Neural cell (in vitro differentiated cells): ENCODE results near the gene NRG3. TPM values are rescaled to one million over a fixed set of nuclear protein-coding genes. Genes with fewer than 3 reads are reported as not detected.
A peak's percentile ranks its signal among the peaks of the same experiment; 100 is the strongest.

Source experiments
- H2AFZ ChIP-seq: fragments of 200-600, 300-800 bp; sonication (generic), shearing (Covaris generic); 2 replicates; pipeline ENCODE4 v1.6.0; 2014; ENCODE audit warnings: low read depth, mild to moderate bottlenecking, antibody characterized with exemption, low read length, moderate library complexity
- H3F3A ChIP-seq: fragments of 200-600 bp; shearing (Covaris generic); 2 replicates; pipeline ENCODE4 v1.6.1; 2016; ENCODE audit warnings: mild to moderate bottlenecking, moderate library complexity, mixed read lengths, antibody characterized with exemption, low read length; ENCODE audit not compliant: insufficient read depth, poor library complexity, severe bottlenecking
- H3K27ac ChIP-seq: fragments of 200-600, 300-800 bp; sonication (generic), shearing (Covaris generic); 2 replicates; pipeline ENCODE4 v1.5.1; 2014; ENCODE audit warnings: mild to moderate bottlenecking, low read length, moderate library complexity
- H3K27me3 ChIP-seq: fragments of 300-800, 200-600 bp; sonication (generic), shearing (Covaris generic); 2 replicates; pipeline ENCODE4 v1.6.0; 2014; ENCODE audit warnings: mild to moderate bottlenecking, low read depth, low read length, moderate library complexity; ENCODE audit not compliant: insufficient read depth
- H3K36me3 ChIP-seq: fragments of 300-800, 200-600 bp; sonication (generic), shearing (Covaris generic); 2 replicates; pipeline ENCODE4 v1.5.1; 2014; ENCODE audit warnings: mild to moderate bottlenecking, antibody characterized with exemption, low read length, moderate library complexity; ENCODE audit not compliant: insufficient read depth
- H3K4me2 ChIP-seq: fragments of 300-800, 200-600 bp; sonication (generic), shearing (Covaris generic); 2 replicates; pipeline ENCODE4 v1.6.0; 2014; ENCODE audit warnings: mild to moderate bottlenecking, low read length
- H3K4me3 ChIP-seq: fragments of 300-800, 200-600 bp; sonication (generic), shearing (Covaris generic); 2 replicates; pipeline ENCODE4 v1.5.1; 2014; ENCODE audit warnings: mild to moderate bottlenecking, low read length, moderate library complexity
- H3K79me2 ChIP-seq: fragments of 200-600 bp; shearing (Covaris generic); replicated peaks from 2 replicates; pipeline ENCODE4 v1.6.0; 2014; ENCODE audit warnings: mild to moderate bottlenecking, low read length, moderate library complexity; ENCODE audit not compliant: insufficient read depth
- H3K9ac ChIP-seq: fragments of 300-800, 200-600 bp; sonication (generic), shearing (Covaris generic); 2 replicates; pipeline ENCODE4 v1.6.1; 2016; ENCODE audit warnings: mild to moderate bottlenecking, low read length, mixed read lengths
- H3K9me2 ChIP-seq: fragments of 200-600 bp; shearing (Covaris generic); 2 replicates; pipeline ENCODE4 v1.6.1; 2016; ENCODE audit warnings: mild to moderate bottlenecking, low read length, mixed read lengths; ENCODE audit not compliant: insufficient read depth
- H3K9me3 ChIP-seq: fragments of 200-600, 300-800 bp; sonication (generic), shearing (Covaris generic); 2 replicates; pipeline ENCODE4 v1.6.1; 2016; ENCODE audit warnings: mild to moderate bottlenecking, mixed run types, low read length, moderate library complexity, mixed read lengths
- H4K20me1 ChIP-seq: fragments of 200-600 bp; shearing (Covaris generic); 2 replicates; pipeline ENCODE4 v1.6.1; 2016; ENCODE audit warnings: mild to moderate bottlenecking, mixed run types; ENCODE audit not compliant: insufficient read depth
- EP300 ChIP-seq: fragments of 450-650 bp; conservative IDR thresholded peaks from 2 replicates; pipeline ENCODE4 v1.6.1; 2014; ENCODE audit warnings: antibody characterized with exemption, mild to moderate bottlenecking, moderate library complexity; ENCODE audit not compliant: poor library complexity, severe bottlenecking
- EZH2 ChIP-seq: fragments of 200-600, 300-800 bp; shearing (Covaris generic), sonication (generic); IDR thresholded peaks from 2 replicates; pipeline ENCODE4 v1.6.1; 2014; ENCODE audit warnings: antibody characterized with exemption, low read length, borderline replicate concordance, mild to moderate bottlenecking; ENCODE audit not compliant: insufficient read depth, poor library complexity, severe bottlenecking
- MXI1 ChIP-seq: fragments of 450-650 bp; conservative IDR thresholded peaks from 2 replicates; pipeline ENCODE4 v1.6.1; 2014; ENCODE audit warnings: antibody characterized with exemption, mild to moderate bottlenecking; ENCODE audit not compliant: poor library complexity, severe bottlenecking
- POLR2AphosphoS5 ChIP-seq: IDR thresholded peaks from 2 replicates; pipeline ENCODE4 v1.6.1; 2012
- RAD21 ChIP-seq: fragments of 450-650 bp; conservative IDR thresholded peaks from 2 replicates; pipeline ENCODE4 v1.6.1; 2014; ENCODE audit warnings: antibody characterized with exemption, mild to moderate bottlenecking, moderate library complexity
- SMC3 ChIP-seq: fragments of 450-650 bp; conservative IDR thresholded peaks from 2 replicates; pipeline ENCODE4 v1.6.1; 2014; ENCODE audit warnings: antibody characterized with exemption, mild to moderate bottlenecking, moderate library complexity; ENCODE audit not compliant: poor library complexity
- TAF1 ChIP-seq: IDR thresholded peaks from 2 replicates; pipeline ENCODE4 v1.6.1; 2012; ENCODE audit warnings: low read depth
- polyA plus RNA-seq: library from polyadenylated mRNA; depleted of rRNA; stranded (reverse); fragments of >200 nt; gene quantifications from 2 replicates; pipeline ENCODE4 v1.2.3, GENCODE V29; 2014
- TF ChIP-seq, protein P1 (sequence below): fragments of 450-650 bp; IDR thresholded peaks from 2 replicates; pipeline ENCODE4 v1.5.1; 2014; ENCODE audit warnings: antibody characterized with exemption, mild to moderate bottlenecking, moderate library complexity; ENCODE audit not compliant: poor library complexity, severe bottlenecking
- TF ChIP-seq, protein P2 (sequence below): IDR thresholded peaks from 2 replicates; pipeline ENCODE4 v1.6.1; 2012; ENCODE audit warnings: borderline replicate concordance

The NRG3 gene
- polyA plus RNA-seq, 1 donor from 2014 or later: 14.0 TPM

DNA sequence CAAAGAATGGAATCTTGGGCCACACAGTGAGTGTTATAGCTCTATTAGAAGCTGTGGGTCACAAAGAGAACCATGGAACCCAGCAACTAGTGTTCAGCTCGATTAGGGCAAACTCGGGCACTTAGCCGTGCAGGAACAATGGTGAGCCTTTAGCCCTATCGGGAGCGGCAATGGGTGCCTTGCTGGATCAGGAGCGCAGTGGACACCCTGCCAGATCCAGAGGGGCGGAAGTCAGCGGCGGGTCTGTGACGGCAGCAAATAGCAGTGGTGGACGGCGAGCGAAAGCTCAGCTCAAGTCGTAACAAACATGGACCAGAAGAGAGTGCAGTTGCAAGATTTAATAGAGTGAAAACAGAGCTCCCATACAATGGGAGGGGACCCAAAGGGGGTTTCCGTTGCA lies 43.9 kb upstream of the NRG3 start:
- Histone ChIP-seq H3K4me3 (no peak overlapping the region), H3K9me3 (no peaks in the 10 kb centered on the region), H3K36me3 (no peaks in the 10 kb centered on the region), H3K27ac (no peak overlapping the region), H3K9me2 (no peaks in the 10 kb centered on the region), H3K27me3 (no peaks in the 10 kb centered on the region), H3F3A (no peaks in the 10 kb centered on the region), H3K4me2 (no peak overlapping the region), H2AFZ (no peak overlapping the region), H3K9ac (no peak overlapping the region), H3K79me2 (no peaks in the 10 kb centered on the region), H4K20me1 (no peaks in the 10 kb centered on the region)
- TF ChIP-seq EP300 (no peak), SMC3 (no peak), TAF1 (no peak), MXI1 (no peak), RAD21 (no peak), POLR2AphosphoS5 (no peak), EZH2 (no peak)
- TF ChIP-seq, protein P1, sequence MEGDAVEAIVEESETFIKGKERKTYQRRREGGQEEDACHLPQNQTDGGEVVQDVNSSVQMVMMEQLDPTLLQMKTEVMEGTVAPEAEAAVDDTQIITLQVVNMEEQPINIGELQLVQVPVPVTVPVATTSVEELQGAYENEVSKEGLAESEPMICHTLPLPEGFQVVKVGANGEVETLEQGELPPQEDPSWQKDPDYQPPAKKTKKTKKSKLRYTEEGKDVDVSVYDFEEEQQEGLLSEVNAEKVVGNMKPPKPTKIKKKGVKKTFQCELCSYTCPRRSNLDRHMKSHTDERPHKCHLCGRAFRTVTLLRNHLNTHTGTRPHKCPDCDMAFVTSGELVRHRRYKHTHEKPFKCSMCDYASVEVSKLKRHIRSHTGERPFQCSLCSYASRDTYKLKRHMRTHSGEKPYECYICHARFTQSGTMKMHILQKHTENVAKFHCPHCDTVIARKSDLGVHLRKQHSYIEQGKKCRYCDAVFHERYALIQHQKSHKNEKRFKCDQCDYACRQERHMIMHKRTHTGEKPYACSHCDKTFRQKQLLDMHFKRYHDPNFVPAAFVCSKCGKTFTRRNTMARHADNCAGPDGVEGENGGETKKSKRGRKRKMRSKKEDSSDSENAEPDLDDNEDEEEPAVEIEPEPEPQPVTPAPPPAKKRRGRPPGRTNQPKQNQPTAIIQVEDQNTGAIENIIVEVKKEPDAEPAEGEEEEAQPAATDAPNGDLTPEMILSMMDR: no peak
- TF ChIP-seq, protein P2, sequence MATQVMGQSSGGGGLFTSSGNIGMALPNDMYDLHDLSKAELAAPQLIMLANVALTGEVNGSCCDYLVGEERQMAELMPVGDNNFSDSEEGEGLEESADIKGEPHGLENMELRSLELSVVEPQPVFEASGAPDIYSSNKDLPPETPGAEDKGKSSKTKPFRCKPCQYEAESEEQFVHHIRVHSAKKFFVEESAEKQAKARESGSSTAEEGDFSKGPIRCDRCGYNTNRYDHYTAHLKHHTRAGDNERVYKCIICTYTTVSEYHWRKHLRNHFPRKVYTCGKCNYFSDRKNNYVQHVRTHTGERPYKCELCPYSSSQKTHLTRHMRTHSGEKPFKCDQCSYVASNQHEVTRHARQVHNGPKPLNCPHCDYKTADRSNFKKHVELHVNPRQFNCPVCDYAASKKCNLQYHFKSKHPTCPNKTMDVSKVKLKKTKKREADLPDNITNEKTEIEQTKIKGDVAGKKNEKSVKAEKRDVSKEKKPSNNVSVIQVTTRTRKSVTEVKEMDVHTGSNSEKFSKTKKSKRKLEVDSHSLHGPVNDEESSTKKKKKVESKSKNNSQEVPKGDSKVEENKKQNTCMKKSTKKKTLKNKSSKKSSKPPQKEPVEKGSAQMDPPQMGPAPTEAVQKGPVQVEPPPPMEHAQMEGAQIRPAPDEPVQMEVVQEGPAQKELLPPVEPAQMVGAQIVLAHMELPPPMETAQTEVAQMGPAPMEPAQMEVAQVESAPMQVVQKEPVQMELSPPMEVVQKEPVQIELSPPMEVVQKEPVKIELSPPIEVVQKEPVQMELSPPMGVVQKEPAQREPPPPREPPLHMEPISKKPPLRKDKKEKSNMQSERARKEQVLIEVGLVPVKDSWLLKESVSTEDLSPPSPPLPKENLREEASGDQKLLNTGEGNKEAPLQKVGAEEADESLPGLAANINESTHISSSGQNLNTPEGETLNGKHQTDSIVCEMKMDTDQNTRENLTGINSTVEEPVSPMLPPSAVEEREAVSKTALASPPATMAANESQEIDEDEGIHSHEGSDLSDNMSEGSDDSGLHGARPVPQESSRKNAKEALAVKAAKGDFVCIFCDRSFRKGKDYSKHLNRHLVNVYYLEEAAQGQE: no peak

DNA sequence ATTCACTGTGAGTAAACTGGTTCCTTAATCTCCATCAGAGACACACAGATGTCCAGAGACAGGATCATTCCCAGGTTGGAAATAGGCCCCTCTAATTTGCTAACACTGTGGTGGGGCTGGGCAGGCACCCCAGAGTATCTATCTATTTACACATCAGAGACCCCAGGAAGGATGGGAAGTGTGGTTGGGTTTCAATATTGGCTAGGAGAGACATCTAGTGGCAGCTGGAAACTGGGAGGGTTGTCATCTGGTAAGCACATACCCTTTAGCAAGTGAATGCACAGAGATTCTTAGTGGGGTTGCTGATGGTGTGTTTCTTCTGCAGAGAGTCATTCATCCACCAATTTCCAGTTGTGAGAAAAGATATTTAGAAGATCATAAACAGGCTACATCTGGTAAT lies 36.0 kb upstream of the NRG3 start:
- Histone ChIP-seq H3K9ac (no peak overlapping the region), H3K27ac (no peak overlapping the region), H2AFZ (no peak overlapping the region), H3K9me3 (no peaks in the 10 kb centered on the region), H3K36me3 (no peaks in the 10 kb centered on the region), H3K4me2 (no peak overlapping the region), H3K79me2 (no peaks in the 10 kb centered on the region), H4K20me1 (no peaks in the 10 kb centered on the region), H3K27me3 (no peaks in the 10 kb centered on the region), H3K9me2 (no peaks in the 10 kb centered on the region), H3K4me3 (no peak overlapping the region), H3F3A (no peaks in the 10 kb centered on the region)
- TF ChIP-seq SMC3 (peak; percentile 88), POLR2AphosphoS5 (no peak), TAF1 (no peak), EP300 (no peak), RAD21 (peak; percentile 85), EZH2 (no peak), MXI1 (no peak)
- TF ChIP-seq, protein P1: peak; percentile 84
- TF ChIP-seq, protein P2: no peak
